ENCODE measurements around the gene FAAH2.

DNA sequence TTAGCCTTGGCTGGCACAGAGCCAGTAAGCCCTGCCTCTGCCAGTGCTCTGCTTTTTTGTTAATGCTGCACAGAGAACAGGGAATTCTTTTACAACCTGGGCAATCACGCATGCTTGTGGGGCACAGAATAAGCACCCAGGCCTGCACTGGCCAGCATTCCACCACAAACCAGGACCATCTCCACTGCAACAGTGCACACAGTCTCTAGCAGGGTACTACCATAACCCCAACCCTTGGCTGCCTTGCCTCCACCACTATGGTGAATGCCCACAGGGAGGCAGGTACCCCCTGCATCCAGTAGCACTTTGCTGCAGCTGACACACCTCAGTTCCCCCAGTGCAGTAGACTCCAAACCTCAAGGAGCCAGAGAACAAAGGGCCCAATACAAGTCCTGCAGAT, 19.2 kb upstream of the FAAH2 start:
- TF ChIP-seq, protein P1, sequence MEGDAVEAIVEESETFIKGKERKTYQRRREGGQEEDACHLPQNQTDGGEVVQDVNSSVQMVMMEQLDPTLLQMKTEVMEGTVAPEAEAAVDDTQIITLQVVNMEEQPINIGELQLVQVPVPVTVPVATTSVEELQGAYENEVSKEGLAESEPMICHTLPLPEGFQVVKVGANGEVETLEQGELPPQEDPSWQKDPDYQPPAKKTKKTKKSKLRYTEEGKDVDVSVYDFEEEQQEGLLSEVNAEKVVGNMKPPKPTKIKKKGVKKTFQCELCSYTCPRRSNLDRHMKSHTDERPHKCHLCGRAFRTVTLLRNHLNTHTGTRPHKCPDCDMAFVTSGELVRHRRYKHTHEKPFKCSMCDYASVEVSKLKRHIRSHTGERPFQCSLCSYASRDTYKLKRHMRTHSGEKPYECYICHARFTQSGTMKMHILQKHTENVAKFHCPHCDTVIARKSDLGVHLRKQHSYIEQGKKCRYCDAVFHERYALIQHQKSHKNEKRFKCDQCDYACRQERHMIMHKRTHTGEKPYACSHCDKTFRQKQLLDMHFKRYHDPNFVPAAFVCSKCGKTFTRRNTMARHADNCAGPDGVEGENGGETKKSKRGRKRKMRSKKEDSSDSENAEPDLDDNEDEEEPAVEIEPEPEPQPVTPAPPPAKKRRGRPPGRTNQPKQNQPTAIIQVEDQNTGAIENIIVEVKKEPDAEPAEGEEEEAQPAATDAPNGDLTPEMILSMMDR (IDR thresholded peaks at IDR 0.05), result no peak
- TF ChIP-seq POLR2A (IDR thresholded peaks at IDR 0.05), result no peak

Measured in tibial nerve (tissue), 3 donors.